ENCODE data around the gene NUP62CL. TPM values are rescaled to one million over a fixed set of nuclear protein-coding genes. Genes with fewer than 3 reads are reported as not detected.

The NUP62CL gene
- total and polyA plus RNA-seq, 4 donors: 0.97 to 6.8 (median 2.6) TPM

DNA sequence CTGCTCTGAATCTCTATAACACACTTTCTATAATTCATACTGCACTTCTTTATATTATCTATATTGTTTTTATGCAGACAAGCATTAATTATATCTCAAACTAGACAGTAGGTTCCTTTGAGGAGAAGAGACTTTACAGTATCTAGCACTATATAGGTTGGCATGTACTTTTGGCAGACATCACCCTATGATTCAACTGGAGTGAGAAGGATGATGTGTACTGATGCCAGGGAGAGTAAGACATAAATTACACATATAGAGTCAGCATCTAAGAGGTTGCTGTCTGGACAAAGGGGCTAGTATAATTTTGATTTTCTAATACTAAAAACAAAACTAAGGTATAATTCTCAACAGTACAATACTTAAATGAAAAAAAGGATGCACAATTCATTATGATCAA lies 82.5 kb downstream of the NUP62CL start:
- Histone ChIP-seq H3K4me3 (ENCODE audit: low read depth in 1 of 3, low read length in 3 of 3) (no peak overlapping the region), H3K4me1 (ENCODE audit: control insufficient read depth in 4 of 4, insufficient read depth in 4 of 4, low read length in 3 of 4) (no peaks in the 10 kb centered on the region), H3K36me3 (ENCODE audit: control insufficient read depth in 4 of 4, insufficient read depth in 3 of 4, low read depth in 1 of 4, low read length in 3 of 4) (no peaks in the 10 kb centered on the region), H3K27me3 (ENCODE audit: control insufficient read depth in 4 of 4, insufficient read depth in 4 of 4, low read length in 3 of 4) (peaks cover 0 to 3% (median 0%) of the 10 kb centered on the region in 4 donors), H3K27ac (ENCODE audit: low read depth in 1 of 2, low read length in 2 of 2) (no peak overlapping the region), H3K9ac (ENCODE audit: low read depth in 1 of 2, low read length in 2 of 2) (no peak overlapping the region), H3K9me3 (ENCODE audit: control insufficient read depth in 4 of 4, low read length in 3 of 4) (no peaks in the 10 kb centered on the region)
- DNase-seq (ENCODE audit: low spot score): no peak
- TF ChIP-seq, protein P1, sequence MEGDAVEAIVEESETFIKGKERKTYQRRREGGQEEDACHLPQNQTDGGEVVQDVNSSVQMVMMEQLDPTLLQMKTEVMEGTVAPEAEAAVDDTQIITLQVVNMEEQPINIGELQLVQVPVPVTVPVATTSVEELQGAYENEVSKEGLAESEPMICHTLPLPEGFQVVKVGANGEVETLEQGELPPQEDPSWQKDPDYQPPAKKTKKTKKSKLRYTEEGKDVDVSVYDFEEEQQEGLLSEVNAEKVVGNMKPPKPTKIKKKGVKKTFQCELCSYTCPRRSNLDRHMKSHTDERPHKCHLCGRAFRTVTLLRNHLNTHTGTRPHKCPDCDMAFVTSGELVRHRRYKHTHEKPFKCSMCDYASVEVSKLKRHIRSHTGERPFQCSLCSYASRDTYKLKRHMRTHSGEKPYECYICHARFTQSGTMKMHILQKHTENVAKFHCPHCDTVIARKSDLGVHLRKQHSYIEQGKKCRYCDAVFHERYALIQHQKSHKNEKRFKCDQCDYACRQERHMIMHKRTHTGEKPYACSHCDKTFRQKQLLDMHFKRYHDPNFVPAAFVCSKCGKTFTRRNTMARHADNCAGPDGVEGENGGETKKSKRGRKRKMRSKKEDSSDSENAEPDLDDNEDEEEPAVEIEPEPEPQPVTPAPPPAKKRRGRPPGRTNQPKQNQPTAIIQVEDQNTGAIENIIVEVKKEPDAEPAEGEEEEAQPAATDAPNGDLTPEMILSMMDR (IDR thresholded peaks at IDR 0.05; ENCODE audit: low read depth, low read length, missing input control): no peak
- TF ChIP-seq FOXA1 (IDR thresholded peaks at IDR 0.05) (no peak), SP1 (IDR thresholded peaks at IDR 0.05) (no peak), YY1 (IDR thresholded peaks at IDR 0.05) (no peak), HNF4A (conservative IDR thresholded peaks at IDR 0.05) (no peak), TAF1 (conservative IDR thresholded peaks at IDR 0.05) (no peak), NR2F2 (IDR thresholded peaks at IDR 0.05) (no peak), EGR1 (IDR thresholded peaks at IDR 0.05; ENCODE audit: low read depth in 2 of 2) (no peak), RAD21 (IDR thresholded peaks at IDR 0.05) (no peak), JUND (IDR thresholded peaks at IDR 0.05) (no peak), HNF4G (IDR thresholded peaks at IDR 0.05) (no peak), GABPA (IDR thresholded peaks at IDR 0.05 in 1 of 2, conservative IDR thresholded peaks at IDR 0.05 in 1 of 2) (no peak), FOXA2 (IDR thresholded peaks at IDR 0.05) (no peak)
- TF ChIP-seq, protein P2, sequence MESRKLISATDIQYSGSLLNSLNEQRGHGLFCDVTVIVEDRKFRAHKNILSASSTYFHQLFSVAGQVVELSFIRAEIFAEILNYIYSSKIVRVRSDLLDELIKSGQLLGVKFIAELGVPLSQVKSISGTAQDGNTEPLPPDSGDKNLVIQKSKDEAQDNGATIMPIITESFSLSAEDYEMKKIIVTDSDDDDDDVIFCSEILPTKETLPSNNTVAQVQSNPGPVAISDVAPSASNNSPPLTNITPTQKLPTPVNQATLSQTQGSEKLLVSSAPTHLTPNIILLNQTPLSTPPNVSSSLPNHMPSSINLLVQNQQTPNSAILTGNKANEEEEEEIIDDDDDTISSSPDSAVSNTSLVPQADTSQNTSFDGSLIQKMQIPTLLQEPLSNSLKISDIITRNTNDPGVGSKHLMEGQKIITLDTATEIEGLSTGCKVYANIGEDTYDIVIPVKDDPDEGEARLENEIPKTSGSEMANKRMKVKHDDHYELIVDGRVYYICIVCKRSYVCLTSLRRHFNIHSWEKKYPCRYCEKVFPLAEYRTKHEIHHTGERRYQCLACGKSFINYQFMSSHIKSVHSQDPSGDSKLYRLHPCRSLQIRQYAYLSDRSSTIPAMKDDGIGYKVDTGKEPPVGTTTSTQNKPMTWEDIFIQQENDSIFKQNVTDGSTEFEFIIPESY (IDR thresholded peaks at IDR 0.05): no peak
- TF ChIP-seq, protein P3, sequence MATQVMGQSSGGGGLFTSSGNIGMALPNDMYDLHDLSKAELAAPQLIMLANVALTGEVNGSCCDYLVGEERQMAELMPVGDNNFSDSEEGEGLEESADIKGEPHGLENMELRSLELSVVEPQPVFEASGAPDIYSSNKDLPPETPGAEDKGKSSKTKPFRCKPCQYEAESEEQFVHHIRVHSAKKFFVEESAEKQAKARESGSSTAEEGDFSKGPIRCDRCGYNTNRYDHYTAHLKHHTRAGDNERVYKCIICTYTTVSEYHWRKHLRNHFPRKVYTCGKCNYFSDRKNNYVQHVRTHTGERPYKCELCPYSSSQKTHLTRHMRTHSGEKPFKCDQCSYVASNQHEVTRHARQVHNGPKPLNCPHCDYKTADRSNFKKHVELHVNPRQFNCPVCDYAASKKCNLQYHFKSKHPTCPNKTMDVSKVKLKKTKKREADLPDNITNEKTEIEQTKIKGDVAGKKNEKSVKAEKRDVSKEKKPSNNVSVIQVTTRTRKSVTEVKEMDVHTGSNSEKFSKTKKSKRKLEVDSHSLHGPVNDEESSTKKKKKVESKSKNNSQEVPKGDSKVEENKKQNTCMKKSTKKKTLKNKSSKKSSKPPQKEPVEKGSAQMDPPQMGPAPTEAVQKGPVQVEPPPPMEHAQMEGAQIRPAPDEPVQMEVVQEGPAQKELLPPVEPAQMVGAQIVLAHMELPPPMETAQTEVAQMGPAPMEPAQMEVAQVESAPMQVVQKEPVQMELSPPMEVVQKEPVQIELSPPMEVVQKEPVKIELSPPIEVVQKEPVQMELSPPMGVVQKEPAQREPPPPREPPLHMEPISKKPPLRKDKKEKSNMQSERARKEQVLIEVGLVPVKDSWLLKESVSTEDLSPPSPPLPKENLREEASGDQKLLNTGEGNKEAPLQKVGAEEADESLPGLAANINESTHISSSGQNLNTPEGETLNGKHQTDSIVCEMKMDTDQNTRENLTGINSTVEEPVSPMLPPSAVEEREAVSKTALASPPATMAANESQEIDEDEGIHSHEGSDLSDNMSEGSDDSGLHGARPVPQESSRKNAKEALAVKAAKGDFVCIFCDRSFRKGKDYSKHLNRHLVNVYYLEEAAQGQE (IDR thresholded peaks at IDR 0.05): no peak
- TF ChIP-seq, protein P4, sequence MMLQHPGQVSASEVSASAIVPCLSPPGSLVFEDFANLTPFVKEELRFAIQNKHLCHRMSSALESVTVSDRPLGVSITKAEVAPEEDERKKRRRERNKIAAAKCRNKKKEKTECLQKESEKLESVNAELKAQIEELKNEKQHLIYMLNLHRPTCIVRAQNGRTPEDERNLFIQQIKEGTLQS (IDR thresholded peaks at IDR 0.05): no peak

DNA sequence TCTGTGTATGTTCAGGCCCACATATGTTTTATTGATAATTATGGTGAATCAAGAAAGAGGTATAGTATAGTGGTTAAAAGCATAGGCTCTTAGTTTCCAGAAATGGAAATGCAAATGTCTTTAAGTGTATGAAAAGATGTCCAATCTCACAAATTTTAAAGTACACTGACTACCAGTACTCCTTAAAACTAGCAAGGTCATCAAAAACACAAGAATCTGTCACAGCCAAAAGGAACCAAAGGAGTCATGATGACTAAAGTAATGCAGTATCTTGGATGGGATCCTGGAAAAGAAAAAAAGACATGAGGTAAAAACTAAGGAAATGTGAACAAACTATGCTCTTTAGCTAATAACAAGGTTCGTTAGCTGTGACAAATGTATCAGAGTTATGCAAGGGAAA lies 87.0 kb downstream of the NUP62CL start:
- TF ChIP-seq FOXA2 (IDR thresholded peaks at IDR 0.05): no peak
- TF ChIP-seq GABPA (IDR thresholded peaks at IDR 0.05 in 1 of 2, conservative IDR thresholded peaks at IDR 0.05 in 1 of 2): no peak
- Histone ChIP-seq H3K4me3 (ENCODE audit: low read depth in 1 of 3, low read length in 3 of 3) (peak overlapping the region in 1 of 3 donors; percentile 62), H3K27ac (ENCODE audit: low read depth in 1 of 2, low read length in 2 of 2) (no peak overlapping the region), H3K36me3 (ENCODE audit: control insufficient read depth in 4 of 4, insufficient read depth in 3 of 4, low read depth in 1 of 4, low read length in 3 of 4) (peaks cover 0 to 19% (median 12%) of the 10 kb centered on the region in 4 donors), H3K27me3 (ENCODE audit: control insufficient read depth in 4 of 4, insufficient read depth in 4 of 4, low read length in 3 of 4) (peaks cover 0 to 3% (median 0%) of the 10 kb centered on the region in 4 donors), H3K9me3 (ENCODE audit: control insufficient read depth in 4 of 4, low read length in 3 of 4) (no peaks in the 10 kb centered on the region), H3K9ac (ENCODE audit: low read depth in 1 of 2, low read length in 2 of 2) (no peak overlapping the region), H3K4me1 (ENCODE audit: control insufficient read depth in 4 of 4, insufficient read depth in 4 of 4, low read length in 3 of 4) (peaks cover 0 to 6% (median 3%) of the 10 kb centered on the region in 4 donors)
- DNase-seq (ENCODE audit: low spot score): no peak
- 98% methylated on average over 1 of the region's 1 CpG for WGBS
